WTC11 (cell line): ENCODE results near the gene DYDC1.

Experiments used
- FOXJ3 ChIP-seq: sonication (generic); formaldehyde crosslinking; IDR thresholded peaks from 2 replicates; pipeline ENCODE4 v1.9.0; 2021; ENCODE audit warnings: missing genetic modification reagents, mild to moderate bottlenecking, borderline replicate concordance
- MAX ChIP-seq: sonication (generic); formaldehyde crosslinking; IDR thresholded peaks from 2 replicates; pipeline ENCODE4 v1.8.0; 2022; ENCODE audit warnings: mild to moderate bottlenecking, missing genetic modification reagents
- SP1 ChIP-seq: sonication (generic); formaldehyde crosslinking; conservative IDR thresholded peaks from 2 replicates; pipeline ENCODE4 v1.8.1; 2022; ENCODE audit warnings: missing genetic modification reagents
- ZNF232 ChIP-seq: sonication (generic); formaldehyde crosslinking; IDR thresholded peaks from 2 replicates; pipeline ENCODE4 v1.8.0; 2022; ENCODE audit warnings: mild to moderate bottlenecking, missing genetic modification reagents
- TF ChIP-seq, protein P1 (sequence below): fragments of 200-600 bp; IDR thresholded peaks from 2 replicates; pipeline ENCODE4 v1.8.0; 2022; ENCODE audit warnings: antibody characterized with exemption
- TF ChIP-seq, protein P2 (sequence below): sonication (generic); formaldehyde crosslinking; IDR thresholded peaks from 2 replicates; pipeline ENCODE4 v1.8.1; 2023; ENCODE audit warnings: mild to moderate bottlenecking, missing genetic modification reagents, moderate library complexity

GRCh38 chr10:80372675-80373074, 16.1 kb upstream of the DYDC1 start:
- TF ChIP-seq FOXJ3 (CRISPR knock-in tag) (no peak), SP1 (CRISPR knock-in tag) (no peak), ZNF232 (CRISPR knock-in tag) (no peak), MAX (CRISPR knock-in tag) (no peak)
- TF ChIP-seq, protein P1, sequence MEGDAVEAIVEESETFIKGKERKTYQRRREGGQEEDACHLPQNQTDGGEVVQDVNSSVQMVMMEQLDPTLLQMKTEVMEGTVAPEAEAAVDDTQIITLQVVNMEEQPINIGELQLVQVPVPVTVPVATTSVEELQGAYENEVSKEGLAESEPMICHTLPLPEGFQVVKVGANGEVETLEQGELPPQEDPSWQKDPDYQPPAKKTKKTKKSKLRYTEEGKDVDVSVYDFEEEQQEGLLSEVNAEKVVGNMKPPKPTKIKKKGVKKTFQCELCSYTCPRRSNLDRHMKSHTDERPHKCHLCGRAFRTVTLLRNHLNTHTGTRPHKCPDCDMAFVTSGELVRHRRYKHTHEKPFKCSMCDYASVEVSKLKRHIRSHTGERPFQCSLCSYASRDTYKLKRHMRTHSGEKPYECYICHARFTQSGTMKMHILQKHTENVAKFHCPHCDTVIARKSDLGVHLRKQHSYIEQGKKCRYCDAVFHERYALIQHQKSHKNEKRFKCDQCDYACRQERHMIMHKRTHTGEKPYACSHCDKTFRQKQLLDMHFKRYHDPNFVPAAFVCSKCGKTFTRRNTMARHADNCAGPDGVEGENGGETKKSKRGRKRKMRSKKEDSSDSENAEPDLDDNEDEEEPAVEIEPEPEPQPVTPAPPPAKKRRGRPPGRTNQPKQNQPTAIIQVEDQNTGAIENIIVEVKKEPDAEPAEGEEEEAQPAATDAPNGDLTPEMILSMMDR = no peak
- TF ChIP-seq, protein P2, sequence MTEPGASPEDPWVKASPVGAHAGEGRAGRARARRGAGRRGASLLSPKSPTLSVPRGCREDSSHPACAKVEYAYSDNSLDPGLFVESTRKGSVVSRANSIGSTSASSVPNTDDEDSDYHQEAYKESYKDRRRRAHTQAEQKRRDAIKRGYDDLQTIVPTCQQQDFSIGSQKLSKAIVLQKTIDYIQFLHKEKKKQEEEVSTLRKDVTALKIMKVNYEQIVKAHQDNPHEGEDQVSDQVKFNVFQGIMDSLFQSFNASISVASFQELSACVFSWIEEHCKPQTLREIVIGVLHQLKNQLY = no peak
